GM12878 (cell line): ENCODE data around the gene ZBTB21. TPM values are rescaled to one million over a fixed set of nuclear protein-coding genes. Genes with fewer than 3 reads are reported as not detected.

ENCODE experiments used
- ATAC-seq: fragments of 200-7000 bp; cut with Tn5 transposase; 3 replicates; pipeline ENCODE4 v1.9.1; 2020; ENCODE audit warnings: mild to moderate bottlenecking, moderate library complexity
- BruUV-seq: library from RNA; stranded (reverse); fragments of 400-500 nt; replicated peaks from 2 replicates; lab custom pipeline; 2021; lab: Mats Ljungman, UMichigan
- CTCF ChIA-PET: fragments of 300-600 bp; sonication (Branson Sonifier 250); formaldehyde crosslinking; extraction: SDS; loops from one replicate; lab custom pipeline; 2021; ENCODE audit warnings: inconsistent platforms; lab: Yijun Ruan, JAX
- POLR2A ChIA-PET: fragments of 350-600 bp; formaldehyde crosslinking; extraction: SDS; loops from one replicate; lab custom pipeline; 2021; ENCODE audit warnings: inconsistent platforms; lab: Charles Lee
- RAD21 ChIA-PET: fragments of 300-600 bp; sonication (Branson Sonifier 250); formaldehyde crosslinking; loops from one replicate; lab custom pipeline; 2023; ENCODE audit warnings: antibody characterized with exemption; ENCODE audit not compliant: unreplicated experiment; lab: Charles Lee
- SMC1A ChIA-PET: fragments of 300-600 bp; sonication (Branson Sonifier 250); formaldehyde crosslinking; loops from one replicate; lab custom pipeline; 2023; ENCODE audit not compliant: unreplicated experiment, uncharacterized antibody; lab: Charles Lee
- DNase-seq: peaks from one replicate; pipeline ENCODE4 v3.0.0-alpha.2; 2011; ENCODE audit warnings: low read depth, low spot score
- FAIRE-seq: peaks from 3 replicates; lab custom pipeline; 2011; peaks lifted over from hg19 to GRCh38; lab: Jason Lieb, UNC
- H2AFZ ChIP-seq: 2 replicates; pipeline ENCODE4 v1.6.0; 2011; ENCODE audit warnings: low read depth, low read length, control low read depth; ENCODE audit not compliant: control insufficient read depth
- H3K27ac ChIP-seq: 2 replicates; pipeline ENCODE4 v1.5.1; 2011; ENCODE audit warnings: control low read depth; ENCODE audit not compliant: control insufficient read depth, insufficient read depth
- H3K27me3 ChIP-seq, 2 experiments: replicated peaks in 1 of 2; 2 replicates each; pipeline versions ENCODE4 v1.6.0 to v1.6.1; 2011; ENCODE audit warnings: low read length in 1 of 2; ENCODE audit not compliant: control insufficient read depth in 2 of 2, insufficient read depth in 2 of 2
- H3K36me3 ChIP-seq, 2 experiments: 2 replicates each; pipeline ENCODE4 v1.5.1; 2011; ENCODE audit warnings: low read length in 1 of 2; ENCODE audit not compliant: control insufficient read depth in 2 of 2, insufficient read depth in 2 of 2
- H3K4me1 ChIP-seq: 2 replicates; pipeline ENCODE4 v1.6.1; 2011; ENCODE audit warnings: mild to moderate bottlenecking, low read length, moderate library complexity, mixed read lengths; ENCODE audit not compliant: control insufficient read depth, insufficient read depth
- H3K4me2 ChIP-seq: 2 replicates; pipeline ENCODE4 v1.6.0; 2011; ENCODE audit warnings: control low read depth; ENCODE audit not compliant: control insufficient read depth, insufficient read depth
- H3K4me3 ChIP-seq: fragments of 200-600 bp; sonication (generic); 2 replicates; pipeline ENCODE4 v1.5.1; 2016
- H3K79me2 ChIP-seq: 2 replicates; pipeline ENCODE4 v1.6.0; 2011; ENCODE audit warnings: low read length; ENCODE audit not compliant: control insufficient read depth, insufficient read depth
- H3K9ac ChIP-seq: 2 replicates; pipeline ENCODE4 v1.8.0; 2011; ENCODE audit warnings: low read length, control low read depth, mixed read lengths; ENCODE audit not compliant: control insufficient read depth, insufficient read depth
- H3K9me3 ChIP-seq: replicated peaks from 3 replicates; pipeline ENCODE4 v1.5.1; 2011; ENCODE audit warnings: mild to moderate bottlenecking, low read length; ENCODE audit not compliant: control insufficient read depth, insufficient read depth
- H4K20me1 ChIP-seq: 2 replicates; pipeline ENCODE4 v1.6.0; 2011; ENCODE audit not compliant: control insufficient read depth, insufficient read depth
- CBX3 ChIP-seq: fragments of 200-600 bp; sonication (generic); IDR thresholded peaks from 2 replicates; pipeline ENCODE4 v1.6.1; 2016; ENCODE audit warnings: low read depth, borderline replicate concordance
- CBX5 ChIP-seq: sonication (generic); IDR thresholded peaks from 2 replicates; pipeline ENCODE4 v1.6.1; 2016; ENCODE audit warnings: low read depth, moderate library complexity, mild to moderate bottlenecking, inconsistent platforms
- CHD1 ChIP-seq: IDR thresholded peaks from 2 replicates; pipeline ENCODE4 v1.6.1; 2012; ENCODE audit warnings: low read depth, low read length, improper control_type of control experiment
- CHD4 ChIP-seq: fragments of 200-600 bp; sonication (generic); IDR thresholded peaks from 2 replicates; pipeline ENCODE4 v1.6.1; 2016; ENCODE audit warnings: mild to moderate bottlenecking
- MTA2 ChIP-seq: fragments of 450-650 bp; IDR thresholded peaks from 2 replicates; pipeline ENCODE4 v1.6.1; 2016; ENCODE audit warnings: low read depth, mild to moderate bottlenecking, moderate library complexity
- NKRF ChIP-seq: fragments of 450-650 bp; conservative IDR thresholded peaks from 2 replicates; pipeline ENCODE4 v1.6.1; 2017; ENCODE audit warnings: mild to moderate bottlenecking, moderate library complexity
- PAX5 ChIP-seq: IDR thresholded peaks from 2 replicates; pipeline ENCODE4 v1.6.1; 2011; ENCODE audit warnings: low read depth, low read length, borderline replicate concordance
- POLR2AphosphoS2 ChIP-seq: IDR thresholded peaks from 2 replicates; pipeline ENCODE4 v1.6.1; 2011; ENCODE audit warnings: low read depth, mild to moderate bottlenecking, low read length, improper control_type of control experiment, moderate library complexity
- POU2F2 ChIP-seq: IDR thresholded peaks from 3 replicates; pipeline ENCODE4 v1.6.1; 2011; ENCODE audit warnings: low read depth, mild to moderate bottlenecking, low read length, borderline replicate concordance
- RCOR1 ChIP-seq: conservative IDR thresholded peaks from 2 replicates; pipeline ENCODE4 v1.6.1; 2012; ENCODE audit warnings: low read depth, low read length, improper control_type of control experiment
- TBL1XR1 ChIP-seq: IDR thresholded peaks from 2 replicates; pipeline ENCODE4 v1.6.1; 2012; ENCODE audit warnings: low read depth, low read length, improper control_type of control experiment
- USF1 ChIP-seq: IDR thresholded peaks from 2 replicates; pipeline ENCODE4 v1.6.1; 2011; ENCODE audit warnings: borderline replicate concordance, low read depth, mild to moderate bottlenecking, moderate library complexity, mixed read lengths, low read length; ENCODE audit not compliant: insufficient read depth; ENCODE audit errors: extremely low read length
- ZBED1 ChIP-seq: IDR thresholded peaks from 2 replicates; pipeline ENCODE4 v1.6.1; 2016; ENCODE audit warnings: borderline replicate concordance
- WGBS: methylation state at CpG from one replicate; pipeline ENCODE4 v1.1.6; 2016; ENCODE audit warnings: low lambda C conversion rate; ENCODE audit not compliant: insufficient replicate concordance, insufficient coverage; ENCODE audit errors: missing lambda C conversion rate; 5-methylcytosine and 5-hydroxymethylcytosine counted together
- in situ Hi-C: fragments of 300-500 bp; cut with MboI; formaldehyde crosslinking; loops from 9 replicates; pipeline ENCODE4 v1.14.3; 2018; ENCODE audit warnings: mixed read lengths
- intact Hi-C: fragments of 100-400 bp; cut with micrococcal nuclease; formaldehyde crosslinking; loops from one replicate; pipeline ENCODE4 v1.14.2; 2022; ENCODE audit not compliant: unreplicated experiment
- polyA plus RNA-seq, 11 experiments: library from polyadenylated mRNA; depleted of rRNA in 4 of 11; unstranded in 6 of 11; stranded (reverse) in 5 of 11; fragments of >200 nt; fragmentation: Nextera tagmentation in 4 of 11; fragmentation: Illumina TruSeq in 1 of 11; extraction: Ambion mirVana in 4 of 11; extraction: Trizol in 1 of 11; gene quantifications; 1 replicate in 1 of 11; 2 replicates in 10 of 11; pipeline versions ENCODE4 v1.2.1 to v1.2.3, GENCODE V29; 2011 to 2016; ENCODE audit warnings: inconsistent platforms in 2 of 11, missing spikeins in 2 of 11, low read depth in 1 of 11
- total RNA-seq, 4 experiments: library from RNA; depleted of rRNA in 3 of 4; stranded (reverse); fragments of >200 nt in 3 of 4; fragmentation: Illumina TruSeq in 1 of 4; extraction: Trizol in 1 of 4; gene quantifications; 2 replicates each; pipeline versions ENCODE4 v1.2.1 to v1.2.3, GENCODE V29; 2013 to 2021
- TF ChIP-seq, protein P1 (sequence below): IDR thresholded peaks from 2 replicates; pipeline ENCODE4 v1.6.1; 2011; ENCODE audit warnings: low read depth, mild to moderate bottlenecking, low read length, moderate library complexity, borderline replicate concordance; ENCODE audit errors: extremely low read depth

ZBTB21 gene
- total and polyA plus RNA-seq, 10 of the 15 experiments (the other 5 are each of a cell fraction or from before 2014, with no cell fraction given), result 1.8 to 21.6 (median 10.6) TPM

DNA sequence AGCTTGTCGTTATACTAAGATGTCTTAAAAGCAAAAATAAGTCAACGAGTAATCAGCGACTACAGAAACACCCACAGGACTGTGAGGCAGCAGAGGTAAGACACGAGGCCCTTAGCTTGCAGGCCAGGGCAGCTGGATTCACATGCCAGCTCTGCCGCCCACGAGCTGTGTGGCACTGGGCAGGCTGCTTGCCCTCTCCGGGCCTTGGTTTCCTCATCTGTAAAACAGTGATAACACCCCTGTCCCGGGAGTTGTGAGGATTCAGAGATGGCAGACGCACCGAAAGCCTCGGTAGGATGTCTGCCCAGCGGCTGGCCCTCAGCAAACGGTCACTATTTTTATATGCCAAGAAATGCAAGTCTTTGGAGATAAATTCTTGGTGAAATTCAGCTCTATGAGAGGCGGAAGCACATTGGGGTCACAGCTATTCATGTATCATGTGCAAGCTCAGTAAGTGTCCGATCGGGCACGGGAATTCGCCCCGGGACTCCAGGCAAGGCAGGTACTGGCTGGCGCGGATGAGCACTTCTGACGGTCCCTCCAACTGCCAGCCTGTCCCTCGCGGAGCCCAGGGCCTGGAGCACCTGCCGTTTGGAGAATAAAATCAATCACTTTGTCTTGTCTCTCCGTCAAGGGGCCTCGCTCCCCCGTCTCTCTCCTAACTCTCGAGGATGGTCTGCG, 57.5 kb downstream of the ZBTB21 start:
- no peaks in the 10 kb centered on the region for H3K9me3 ChIP-seq
- FAIRE-seq, result no peak
- peak; percentile 3 for ATAC-seq
- in situ Hi-C loops, result no loop called here
- WGBS, result 75% methylated on average over 30 of the region's 30 CpGs
- H3K27me3 ChIP-seq, result no peaks in the 10 kb centered on the region
- BruUV-seq, result TSS peak; percentile 59
- peak overlapping the region; percentile 78 for H3K4me3 ChIP-seq
- H3K4me2 ChIP-seq, result peak overlapping the region; percentile 93
- ChIA-PET SMC1A (interaction anchor here (0.9 to 2.1 kb wide), 10 partner anchors 25 to 174 kb away, joined by 3 to 25 read pairs (median 4); no protein-coding TSS in a partner anchor), CTCF (interaction anchor here (0.6 to 1.7 kb wide), 5 partner anchors 9 to 155 kb away, joined by 3 to 4 read pairs (median 4); no protein-coding TSS in a partner anchor)
- no peaks in the 10 kb centered on the region for H3K36me3 ChIP-seq
- no peaks in the 10 kb centered on the region for H4K20me1 ChIP-seq
- no peak overlapping the region for H2AFZ ChIP-seq
- no peak for TF ChIP-seq TBL1XR1
- TF ChIP-seq, protein P1, sequence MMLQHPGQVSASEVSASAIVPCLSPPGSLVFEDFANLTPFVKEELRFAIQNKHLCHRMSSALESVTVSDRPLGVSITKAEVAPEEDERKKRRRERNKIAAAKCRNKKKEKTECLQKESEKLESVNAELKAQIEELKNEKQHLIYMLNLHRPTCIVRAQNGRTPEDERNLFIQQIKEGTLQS, result no peak
- no peak for TF ChIP-seq RCOR1
- no peak for TF ChIP-seq ZBED1
- TF ChIP-seq CHD4, result no peak
- no peak for TF ChIP-seq CBX3
- TF ChIP-seq CHD1, result no peak
- no peak for TF ChIP-seq POLR2AphosphoS2
- TF ChIP-seq MTA2, result no peak
- TF ChIP-seq USF1, result no peak
- TF ChIP-seq NKRF, result no peak
- TF ChIP-seq POU2F2, result no peak
- TF ChIP-seq PAX5, result no peak
- TF ChIP-seq CBX5, result no peak
- TF ChIP-seq, all 136 proteins: peak for 0
- peaks cover 45% of the 10 kb centered on the region for H3K79me2 ChIP-seq
- DNase-seq, result no peak
- peaks cover 37% of the 10 kb centered on the region for H3K4me1 ChIP-seq
- intact Hi-C loops, result loop anchor here (5.0 kb wide), 2 partner anchors 50 to 110 kb away; no protein-coding TSS in a partner anchor
- H3K27ac ChIP-seq, result peak overlapping the region; percentile 48
- ChIA-PET POLR2A (interaction anchor here (0.5 to 1.3 kb wide), 9 partner anchors 11 to 81 kb away, joined by 3 to 7 read pairs (median 4); no protein-coding TSS in a partner anchor), RAD21 (interaction anchor here (0.6 to 2.0 kb wide), 5 partner anchors 24 to 670 kb away, joined by 3 to 7 read pairs (median 6); no protein-coding TSS in a partner anchor)
- H3K9ac ChIP-seq, result peak overlapping the region; percentile 73
